GM18951 (cell line): ENCODE data around the gene LMO1.

ENCODE experiments used
- POLR2A ChIP-seq: IDR thresholded peaks from 4 replicates; pipeline ENCODE4 v1.6.1; 2011; ENCODE audit warnings: mild to moderate bottlenecking; ENCODE audit not compliant: insufficient read length, insufficient read depth; ENCODE audit errors: extremely low read depth
- in situ Hi-C: fragments of 300-500 bp; cut with MboI; formaldehyde crosslinking; loops from one replicate; pipeline ENCODE4 v1.12.0; 2022; ENCODE audit warnings: low sequenced_read_pairs, mixed read lengths, inconsistent platforms; ENCODE audit not compliant: unreplicated experiment

Gene LMO1

GRCh38 chr11:8230921-8231847 is 32.5 kb downstream of the LMO1 start:
- no peak for TF ChIP-seq POLR2A
- in situ Hi-C loops: loop anchor here (25.0 kb wide), 1 partner anchor 331 kb away; no protein-coding TSS in a partner anchor

GRCh38 chr11:8230178-8230859 is 33.4 kb downstream of the LMO1 start:
- in situ Hi-C loops: loop anchor here (25.0 kb wide), 1 partner anchor 332 kb away; no protein-coding TSS in a partner anchor
- no peak for TF ChIP-seq POLR2A

- in situ Hi-C loops: loop anchor here (25.0 kb wide), 1 partner anchor 333 kb away; no protein-coding TSS in a partner anchor
- TF ChIP-seq POLR2A: no peak
Measured at GRCh38 chr11:8229299-8230177, 34.1 kb downstream of the LMO1 start.

GRCh38 chr11:8228231-8228630 is 35.4 kb downstream of the LMO1 start:
- in situ Hi-C loops: loop anchor here (25.0 kb wide), 1 partner anchor 334 kb away; no protein-coding TSS in a partner anchor
- TF ChIP-seq POLR2A: no peak

GRCh38 chr11:8227156-8228152 is 36.2 kb downstream of the LMO1 start:
- in situ Hi-C loops: loop anchor here (25.0 kb wide), 1 partner anchor 335 kb away; no protein-coding TSS in a partner anchor
- TF ChIP-seq POLR2A: no peak

- TF ChIP-seq POLR2A: no peak
- in situ Hi-C loops: loop anchor here (25.0 kb wide), 1 partner anchor 337 kb away; no protein-coding TSS in a partner anchor
Measured at GRCh38 chr11:8225589-8226036, 38.1 kb downstream of the LMO1 start.

- in situ Hi-C loops: loop anchor here (25.0 kb wide), 1 partner anchor 338 kb away; no protein-coding TSS in a partner anchor
- TF ChIP-seq POLR2A: no peak
Measured at GRCh38 chr11:8224711-8225110, 39.0 kb downstream of the LMO1 start.

GRCh38 chr11:8224161-8224591 is 39.5 kb downstream of the LMO1 start:
- in situ Hi-C loops: no loop called here
- no peak for TF ChIP-seq POLR2A

- TF ChIP-seq POLR2A: no peak
Measured at GRCh38 chr11:8223513-8223900, 40.2 kb downstream of the LMO1 start.

GRCh38 chr11:8222820-8223512 is 40.7 kb downstream of the LMO1 start:
- TF ChIP-seq POLR2A: no peak
- in situ Hi-C loops: no loop called here

More at GRCh38 chr11:8223513-8223900, 40.2 kb downstream of the LMO1 start:
- in situ Hi-C loops: no loop called here
